ENCODE data around the gene KCNN4.

Gene KCNN4

DNA sequence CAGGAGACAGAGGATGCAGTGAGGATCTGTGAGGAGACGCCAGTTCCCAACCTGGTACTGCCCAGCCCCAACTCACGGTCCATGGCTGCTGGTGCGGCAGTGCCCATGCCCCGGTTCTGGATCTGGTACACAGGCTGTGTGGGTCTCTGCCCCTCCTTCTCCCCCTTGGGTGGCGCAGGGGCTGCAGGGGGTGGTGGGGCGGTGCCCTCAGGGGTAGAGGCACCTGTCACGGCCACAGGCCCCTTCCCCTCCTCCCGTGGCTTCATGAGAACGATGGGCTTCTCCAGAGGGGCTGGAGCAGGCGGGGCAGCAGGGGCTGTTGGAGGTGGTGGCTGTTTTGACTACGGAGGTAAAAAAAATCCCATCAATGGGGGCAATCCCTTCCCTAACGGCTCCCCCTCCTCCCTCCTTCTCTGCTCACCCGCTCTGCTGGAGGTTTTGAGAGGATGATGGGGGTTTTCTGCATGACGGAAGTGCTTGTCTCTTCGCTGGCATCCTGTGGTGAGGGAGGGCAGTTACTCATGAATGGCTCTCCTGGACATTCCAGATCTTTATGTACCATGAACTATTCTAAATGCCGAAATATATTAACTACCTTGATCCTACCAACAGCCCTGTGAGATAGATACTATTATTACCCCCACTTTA is 33.1 kb downstream of the KCNN4 start:
- DNase-seq = no peak

DNA sequence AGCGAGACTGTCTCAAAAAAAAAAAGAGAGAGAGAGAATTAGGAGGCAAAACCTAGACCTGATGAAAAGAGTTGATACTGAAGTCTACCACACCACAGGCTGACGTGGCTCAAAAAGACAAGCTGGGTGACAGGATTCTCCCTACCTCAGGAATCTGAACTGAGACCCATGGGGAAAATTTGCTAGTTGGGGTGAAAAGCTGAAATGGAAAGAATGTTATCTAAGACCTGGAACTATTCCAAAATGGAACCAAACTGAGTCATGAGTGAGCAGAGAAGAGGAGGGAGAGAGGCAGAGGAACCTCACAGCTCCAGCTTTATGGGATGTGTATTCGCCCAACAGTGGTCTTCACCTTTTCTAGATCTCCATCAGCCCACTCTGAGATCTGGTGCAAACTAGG is 37.7 kb downstream of the KCNN4 start:
- DNase-seq = no peak

DNA sequence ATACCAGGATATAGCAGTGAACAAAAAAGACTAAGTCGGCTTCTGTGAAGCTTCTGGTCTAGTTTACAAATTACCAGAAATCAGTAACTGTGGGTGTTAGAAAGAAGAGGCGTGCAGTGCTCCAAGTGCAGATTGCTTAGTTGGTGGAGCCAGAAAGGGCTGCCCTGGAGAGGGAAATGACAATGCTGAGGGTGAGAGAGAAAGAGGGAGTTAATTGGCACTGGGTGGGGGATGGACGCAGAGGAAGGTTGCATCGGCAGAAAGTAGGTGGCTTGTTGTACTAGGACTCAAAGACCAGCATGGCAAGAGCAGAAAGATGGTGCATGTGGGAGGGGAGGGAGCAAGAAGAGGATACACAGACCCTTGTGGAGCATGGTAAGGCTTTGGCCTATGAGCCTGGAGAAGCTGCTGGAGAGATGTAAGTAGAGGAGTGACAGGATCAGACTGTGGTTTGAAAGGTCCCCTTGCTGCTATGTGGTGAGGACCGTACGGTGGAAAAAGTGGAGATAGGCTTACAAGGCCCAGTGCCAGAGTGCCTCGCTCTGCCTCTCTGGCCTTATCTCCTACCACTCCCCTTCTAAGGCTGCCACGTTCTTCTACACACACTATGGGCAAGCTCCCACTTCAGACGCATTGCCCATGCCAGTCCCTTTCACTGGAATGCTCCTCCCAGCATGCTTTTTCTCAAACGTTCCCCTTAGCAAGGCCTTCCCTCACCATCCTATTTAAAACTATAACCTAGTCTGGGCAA is 39.5 kb downstream of the KCNN4 start:
- DNase-seq = no peak

DNA sequence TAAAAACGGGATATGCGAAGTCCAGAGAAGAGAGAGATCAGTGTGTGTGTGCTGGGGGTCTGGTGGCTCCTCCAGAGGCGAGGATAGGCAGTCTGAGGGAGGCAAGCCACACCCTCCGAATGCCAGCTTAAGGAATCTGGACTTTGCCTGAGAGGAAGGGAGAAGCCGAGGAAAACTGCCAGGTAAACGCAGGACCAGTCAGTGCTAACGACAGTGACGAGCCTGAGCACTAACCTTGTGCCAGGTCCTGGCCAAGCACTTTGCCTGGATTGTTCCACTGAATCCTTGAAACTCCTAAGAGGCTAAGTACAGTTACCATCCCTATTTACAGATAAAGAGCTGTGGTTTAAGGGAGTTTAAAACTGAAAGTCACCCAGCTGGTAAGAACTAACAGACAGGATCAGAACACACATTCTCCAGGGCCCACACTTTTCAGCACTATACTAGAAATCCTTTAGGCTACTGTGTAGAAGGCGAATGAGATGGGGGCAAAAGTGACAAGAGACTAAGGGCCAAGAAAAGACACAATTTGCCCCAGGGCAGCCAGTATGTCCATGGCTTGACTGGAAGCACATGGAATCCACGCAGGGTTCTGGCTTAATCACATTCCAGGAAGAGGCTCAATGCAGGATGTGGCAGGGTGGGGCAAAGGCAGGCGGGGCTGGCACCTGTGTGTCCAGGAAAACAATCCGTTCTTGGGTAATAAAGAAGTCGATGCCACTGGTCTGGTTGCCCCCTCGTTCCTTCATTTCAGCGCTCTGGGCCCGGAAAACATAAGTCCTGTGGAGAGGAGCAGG is 41.1 kb downstream of the KCNN4 start:
- DNase-seq = no peak

DNA sequence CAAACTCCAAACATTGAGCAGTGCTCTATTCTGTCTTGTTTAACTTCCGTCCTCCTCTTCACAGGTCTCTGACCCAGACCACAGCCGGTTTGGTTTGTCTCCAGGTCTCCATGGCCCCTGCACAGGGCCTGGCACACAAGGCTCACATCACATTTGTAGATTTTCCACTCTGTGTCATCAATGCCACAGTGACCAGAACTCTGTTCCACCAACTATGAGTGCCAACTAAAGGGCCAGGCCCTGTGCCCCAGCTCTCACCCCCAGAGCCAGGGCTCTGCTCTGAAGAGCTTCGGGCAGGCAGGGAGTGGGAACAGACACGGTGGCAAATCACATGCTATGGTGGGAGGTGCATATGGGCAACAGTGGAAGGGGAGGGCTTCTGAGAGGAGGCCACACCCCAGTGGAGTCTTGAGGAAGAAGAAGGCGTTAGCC is 42.0 kb downstream of the KCNN4 start:
- DNase-seq = no peak

DNA sequence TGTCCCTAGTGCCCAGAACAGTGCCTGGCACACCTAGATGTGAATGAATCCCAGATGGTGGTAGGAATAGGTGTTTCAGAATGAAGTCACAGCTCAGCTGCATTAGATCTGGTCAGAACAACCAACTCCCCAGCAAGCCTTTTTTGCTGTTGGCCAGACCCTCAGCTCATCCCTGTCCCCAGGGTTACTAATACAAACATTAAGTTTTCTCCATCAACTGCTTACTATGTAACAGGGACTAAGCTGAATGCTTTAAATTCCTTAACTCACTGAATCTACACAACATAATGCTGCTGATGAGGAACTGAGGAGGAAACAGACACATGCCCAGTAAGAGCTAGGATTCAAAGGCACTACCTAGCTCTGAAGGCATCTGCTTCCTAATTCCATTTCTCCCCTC is 44.8 kb downstream of the KCNN4 start:
- DNase-seq = no peak

DNA sequence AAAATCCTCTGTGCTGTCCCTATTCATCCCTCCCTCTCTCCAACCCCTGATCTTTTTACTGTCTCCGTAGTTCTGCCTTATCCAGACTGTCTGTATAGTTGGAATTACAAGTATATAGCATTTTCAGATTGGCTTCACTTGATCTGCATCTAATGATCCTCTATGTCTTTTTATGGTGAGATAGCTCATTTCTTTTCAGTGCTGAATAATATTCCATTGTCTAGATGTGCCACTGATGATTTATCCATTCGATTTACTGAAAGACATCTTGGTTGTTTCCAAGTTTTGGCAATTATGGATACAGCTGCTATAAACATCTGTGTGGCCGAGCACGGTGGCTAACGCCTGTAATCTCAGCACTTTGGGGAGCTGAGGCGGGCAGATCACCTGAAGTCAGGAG is 45.8 kb downstream of the KCNN4 start:
- no peak for DNase-seq

DNA sequence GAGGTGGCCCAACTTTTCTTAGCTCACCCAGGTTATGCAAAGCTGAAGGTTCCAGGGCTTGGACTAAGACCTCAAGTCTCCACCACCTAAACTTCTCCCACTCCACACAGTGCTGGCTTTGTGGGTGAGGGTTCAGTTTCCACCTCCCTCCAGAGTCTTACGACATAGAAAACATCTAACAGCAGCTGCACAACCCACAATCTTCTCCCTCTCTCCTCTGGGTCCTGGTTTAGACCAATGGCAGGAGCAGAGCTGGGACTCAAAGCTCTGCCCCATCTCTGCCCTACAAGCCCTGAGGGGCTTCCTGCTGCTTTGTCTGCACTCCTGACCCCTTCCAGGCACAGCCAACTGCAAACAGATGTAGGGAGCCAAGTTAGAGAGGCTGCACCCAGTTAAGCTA is 48.9 kb downstream of the KCNN4 start:
- no peak for DNase-seq

DNA sequence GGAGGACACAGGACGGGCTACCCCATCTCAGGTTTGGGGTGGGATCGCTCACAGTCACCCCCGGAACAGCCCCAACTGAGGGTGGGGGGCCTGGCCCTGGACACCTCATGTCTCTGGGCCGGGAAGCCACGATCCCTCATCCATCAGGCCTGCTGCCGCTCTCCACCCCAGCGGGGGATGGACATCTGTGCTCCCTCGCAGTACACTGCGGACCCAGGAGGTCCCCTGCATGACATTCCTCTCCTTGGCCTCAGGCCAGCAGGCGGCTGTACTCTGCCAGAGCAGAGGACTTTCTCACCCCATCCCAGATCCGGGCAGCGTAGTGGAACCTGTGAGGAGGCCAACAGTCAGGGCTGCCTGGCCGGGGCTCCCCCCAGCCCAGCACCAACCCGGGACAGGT is 49.4 kb downstream of the KCNN4 start:
- no peak for DNase-seq

DNA sequence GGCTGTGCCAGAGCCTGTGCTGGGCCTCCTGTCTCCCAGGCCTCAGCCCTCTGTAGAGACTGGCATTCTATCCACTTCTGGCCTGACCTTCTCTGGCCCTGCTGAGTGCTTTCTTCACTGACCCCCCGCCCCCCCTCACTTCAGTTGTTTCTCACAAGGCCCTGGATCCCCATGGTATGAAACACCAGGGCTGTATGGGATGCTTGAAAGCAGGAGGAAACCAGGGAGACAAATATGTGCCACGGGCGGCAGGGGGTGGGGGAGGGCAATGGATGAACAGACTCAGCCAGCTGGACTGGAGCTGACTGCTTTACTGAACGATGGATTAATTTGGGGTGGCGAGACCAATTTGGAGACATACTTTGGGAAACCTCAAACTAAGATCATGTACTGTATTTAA is 50.9 kb downstream of the KCNN4 start:
- DNase-seq = no peak

DNA sequence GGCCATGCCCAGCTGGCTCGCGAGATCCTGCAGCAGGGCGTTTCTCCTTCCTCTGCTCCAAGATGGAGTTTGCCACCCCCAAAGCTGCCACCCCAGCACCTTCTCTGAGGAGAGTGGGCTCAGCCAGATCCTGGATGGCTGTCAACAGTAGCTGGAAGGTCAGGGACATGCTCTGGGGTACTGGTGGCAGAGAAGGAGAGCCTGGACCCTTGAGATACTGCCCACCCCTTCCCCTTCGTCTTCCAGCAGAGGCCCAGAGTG is 53.2 kb downstream of the KCNN4 start:
- DNase-seq = no peak

DNA sequence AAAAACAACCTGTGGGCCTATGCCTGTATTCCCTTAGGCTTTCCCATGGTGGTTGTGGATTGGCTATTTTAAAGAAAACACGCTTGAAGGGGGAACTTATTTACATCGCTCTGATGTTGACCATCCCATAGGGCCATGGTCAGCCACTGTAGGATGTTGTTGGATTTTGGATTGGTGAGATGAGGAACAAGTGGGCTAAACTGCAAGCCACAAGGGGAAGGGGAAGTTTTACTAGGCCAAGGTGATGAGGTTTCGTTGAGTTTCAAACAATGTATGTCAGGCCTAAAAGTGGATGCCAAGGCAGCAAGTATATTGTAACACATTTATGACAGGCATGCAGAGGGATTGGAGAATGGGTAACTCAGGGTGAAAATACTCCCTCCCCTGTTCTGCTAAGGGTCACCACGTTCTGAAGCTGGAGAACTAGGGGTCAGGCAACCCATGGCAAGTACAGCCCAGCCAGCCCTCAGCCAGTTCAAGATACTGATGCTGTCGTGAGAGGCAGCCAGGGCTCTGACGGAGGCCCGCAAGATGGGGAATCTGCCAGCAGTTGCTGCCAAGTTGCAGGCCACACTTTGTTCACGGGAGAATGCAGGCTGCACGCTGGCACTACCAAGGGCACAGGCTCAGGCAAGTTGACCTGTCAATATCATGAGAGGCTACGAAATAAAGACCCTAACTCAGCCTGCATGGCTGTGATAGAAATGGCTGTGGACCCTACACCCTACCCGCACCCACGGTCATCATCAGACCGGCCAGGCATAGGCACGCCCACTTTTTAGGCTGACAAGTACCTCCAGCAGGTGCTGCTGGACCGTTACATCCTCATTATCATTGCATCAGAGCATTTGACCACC is 53.8 kb downstream of the KCNN4 start:
- DNase-seq = no peak

DNA sequence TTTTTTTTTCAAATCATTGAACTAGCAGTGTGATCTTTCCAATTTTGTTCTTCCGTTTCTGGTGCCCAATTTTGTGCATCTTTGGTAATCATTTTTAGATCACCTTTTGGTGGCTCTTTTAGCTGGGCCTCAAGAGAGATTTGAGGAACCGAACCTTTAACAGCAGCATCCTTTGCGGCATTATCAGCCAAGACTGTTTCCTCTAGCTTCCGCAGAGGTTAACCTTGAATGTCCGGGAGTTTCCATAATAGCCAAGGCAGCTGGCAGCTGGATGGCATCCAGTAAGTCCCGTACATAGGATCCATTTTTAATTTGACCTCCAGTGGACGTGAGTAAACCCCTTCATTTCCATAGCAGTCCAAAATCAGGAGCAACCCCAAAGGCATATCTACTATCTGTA is 55.3 kb downstream of the KCNN4 start:
- no peak for DNase-seq

DNA sequence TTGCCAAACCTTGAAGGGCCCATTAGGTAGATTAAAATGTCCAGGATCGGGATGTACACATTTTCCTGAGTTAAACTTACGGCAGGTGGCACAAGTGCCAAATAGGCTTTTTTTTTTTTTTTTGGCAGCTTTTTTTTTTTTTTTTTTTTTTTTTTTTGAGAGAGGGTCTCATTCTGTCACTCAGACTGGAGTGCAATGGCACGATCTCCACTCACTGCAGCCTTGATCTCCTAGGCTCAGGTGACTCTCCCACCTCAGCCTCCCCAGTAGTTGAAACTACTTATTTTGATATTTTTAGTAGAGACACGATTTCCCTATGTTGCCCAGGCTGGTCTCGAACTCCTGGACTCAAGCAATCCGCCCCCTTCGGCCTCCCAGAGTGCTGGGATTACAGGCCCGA is 55.9 kb downstream of the KCNN4 start:
- no peak for DNase-seq

DNA sequence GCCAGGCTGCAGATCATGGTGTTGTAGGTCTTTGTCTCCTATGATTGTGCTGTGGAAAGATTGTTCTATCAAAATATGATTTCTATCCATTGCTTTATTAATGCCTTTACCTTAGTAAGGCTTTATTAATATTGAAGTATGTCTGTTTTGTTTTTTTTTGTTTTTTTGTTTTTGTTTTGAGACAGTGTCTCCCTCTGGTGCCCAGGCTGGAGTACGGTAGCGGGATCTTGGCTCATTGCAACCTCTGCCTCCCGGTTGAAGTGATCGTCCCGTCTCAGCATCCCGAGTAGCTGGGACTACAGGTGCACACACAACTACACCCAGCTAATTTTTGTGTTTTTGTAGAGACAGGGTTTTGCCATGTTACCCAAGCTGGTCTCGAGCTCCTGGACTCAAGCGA is 57.2 kb downstream of the KCNN4 start:
- DNase-seq = no peak

DNA sequence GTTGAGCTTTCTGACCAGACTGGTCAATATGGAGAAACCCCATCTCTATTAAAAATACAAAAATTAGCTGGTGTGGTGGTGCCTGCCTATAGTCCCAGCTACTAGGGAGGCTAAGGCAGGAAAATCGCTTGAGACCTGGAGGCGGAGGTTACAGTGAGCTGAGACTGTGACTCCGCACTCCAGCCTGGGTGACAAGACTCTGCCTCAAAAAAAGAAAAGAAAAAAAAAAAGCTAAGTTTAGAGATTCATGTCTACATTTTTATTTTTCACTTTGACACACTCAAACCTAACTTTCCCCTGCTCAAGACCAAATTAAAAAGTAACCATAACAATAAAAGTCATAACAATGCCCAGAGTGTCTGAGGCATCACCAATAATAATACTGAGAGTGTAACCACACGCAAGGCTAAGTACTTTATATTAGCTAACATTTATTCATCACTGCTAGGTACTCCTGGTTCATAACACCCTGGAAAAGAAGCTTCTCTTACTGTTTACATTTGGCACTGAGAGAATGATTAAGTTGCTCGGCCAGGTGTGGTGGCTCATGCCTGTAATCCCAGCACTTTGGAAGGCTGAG is 59.2 kb downstream of the KCNN4 start:
- DNase-seq = no peak

DNA sequence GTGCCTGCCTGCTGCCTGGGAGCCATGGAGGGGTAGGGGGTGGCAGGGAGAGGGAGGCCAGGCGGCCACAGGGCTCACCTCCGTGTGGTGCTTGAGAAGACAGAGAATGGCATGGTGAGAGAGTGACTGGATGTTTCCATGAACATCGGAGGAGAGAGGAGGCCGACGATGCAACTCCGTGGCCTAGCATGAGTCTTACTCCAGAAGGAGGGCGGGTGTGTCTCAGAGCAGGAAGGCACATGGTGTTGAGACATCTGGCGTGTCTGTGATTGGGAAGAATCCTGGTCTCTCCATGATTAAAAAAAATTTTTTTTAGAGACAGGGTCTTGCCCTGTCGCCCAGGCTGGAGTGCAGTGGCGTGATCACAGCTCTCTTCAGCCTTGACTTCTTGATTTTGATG is 59.8 kb downstream of the KCNN4 start:
- no peak for DNase-seq

DNA sequence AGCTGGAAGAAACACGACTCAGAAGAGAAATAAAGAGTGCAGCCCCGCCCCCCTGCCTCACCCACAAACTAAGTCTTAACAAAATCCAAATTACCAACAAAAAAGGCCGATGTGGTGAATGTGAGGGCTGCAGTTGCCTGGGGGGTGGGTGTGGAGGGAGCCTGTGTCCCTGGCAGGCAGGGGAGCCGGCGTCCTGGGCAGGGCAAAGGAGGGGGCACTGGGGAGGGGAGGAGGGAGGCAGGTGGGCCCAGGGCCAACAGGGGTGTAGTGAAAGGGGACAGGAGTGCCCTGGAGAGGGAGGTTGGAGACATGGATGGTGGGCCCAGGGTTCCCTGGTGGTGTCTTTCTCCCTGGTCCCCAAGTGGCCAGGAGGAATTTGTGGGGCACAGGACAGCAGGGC is 60.9 kb downstream of the KCNN4 start:
- no peak for DNase-seq

DNA sequence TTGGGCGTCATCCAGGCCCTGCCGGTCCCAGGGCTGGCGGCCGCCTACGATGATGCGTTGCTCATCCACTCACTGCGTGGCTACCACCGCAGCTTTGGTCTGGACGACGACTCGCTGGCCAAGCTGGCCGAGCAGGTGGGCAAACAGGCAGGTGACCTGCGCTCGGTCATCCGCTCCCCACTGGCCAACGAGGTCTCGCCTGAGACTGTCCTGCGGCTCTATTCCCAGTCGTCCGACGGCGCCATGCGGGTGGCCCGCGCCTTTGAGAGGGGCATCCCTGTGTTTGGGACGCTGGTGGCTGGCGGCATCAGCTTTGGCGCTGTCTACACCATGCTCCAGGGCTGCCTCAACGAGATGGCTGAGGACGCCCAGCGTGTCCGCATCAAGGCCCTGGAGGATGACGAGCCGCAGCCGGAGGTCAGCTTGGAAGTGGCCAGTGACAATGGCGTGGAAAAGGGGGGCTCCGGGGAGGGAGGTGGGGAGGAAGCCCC is 61.4 kb downstream of the KCNN4 start:
- no peak for DNase-seq

DNA sequence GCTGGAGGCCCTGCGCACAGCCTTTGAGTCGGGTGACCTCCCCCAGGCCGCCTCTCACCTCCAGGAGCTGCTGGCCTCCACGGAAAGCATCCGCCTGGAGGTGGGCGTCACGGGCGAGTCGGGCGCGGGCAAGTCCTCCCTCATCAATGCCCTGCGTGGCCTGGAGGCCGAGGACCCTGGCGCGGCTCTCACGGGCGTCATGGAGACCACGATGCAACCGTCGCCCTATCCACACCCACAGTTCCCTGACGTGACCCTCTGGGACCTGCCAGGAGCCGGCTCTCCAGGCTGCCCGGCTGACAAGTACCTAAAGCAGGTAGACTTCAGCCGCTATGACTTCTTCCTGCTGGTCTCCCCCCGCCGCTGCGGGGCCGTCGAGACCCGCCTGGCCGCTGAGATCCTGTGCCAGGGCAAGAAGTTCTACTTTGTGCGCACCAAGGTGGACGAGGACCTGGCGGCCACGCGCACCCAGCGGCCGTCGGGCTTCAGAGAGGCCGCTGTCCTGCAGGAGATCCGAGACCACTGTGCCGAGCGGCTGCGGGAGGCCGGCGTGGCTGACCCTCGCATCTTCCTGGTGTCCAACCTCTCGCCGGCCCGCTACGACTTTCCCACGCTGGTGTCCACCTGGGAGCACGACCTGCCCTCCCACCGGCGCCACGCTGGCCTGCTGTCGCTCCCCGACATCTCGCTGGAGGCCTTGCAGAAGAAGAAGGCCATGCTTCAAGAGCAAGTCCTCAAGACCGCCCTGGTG is 62.0 kb downstream of the KCNN4 start:
- no peak for DNase-seq

All from NCI-H146 (cell line).